HG02973 (cell line): Measurements from ENCODE around the gene RBM18.

Experiments used
- ATAC-seq: cut with Tn5 transposase; IDR thresholded peaks from one replicate; pipeline ENCODE4 v1.9.1; 2021; ENCODE audit warnings: moderate library complexity; ENCODE audit not compliant: unreplicated experiment

Gene RBM18

DNA sequence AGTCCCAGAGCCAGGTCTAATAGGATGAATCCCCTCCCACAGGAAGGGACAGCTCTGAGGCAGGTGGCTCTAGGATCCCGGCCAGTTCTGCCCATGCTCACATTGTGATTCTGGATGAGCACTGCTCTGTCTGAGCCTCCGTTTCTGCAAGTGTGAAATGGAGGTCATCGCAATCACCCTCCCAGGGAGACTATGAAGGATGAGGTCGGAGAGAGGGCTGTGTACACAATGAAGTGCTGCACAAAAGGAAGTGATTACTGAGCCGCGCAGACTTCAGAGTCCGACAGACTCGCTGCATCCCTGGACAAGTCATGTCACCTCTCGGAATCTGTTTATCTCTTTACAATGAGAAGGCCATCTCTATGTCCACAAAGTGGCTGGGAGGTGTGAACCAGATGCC is 57.5 kb downstream of the RBM18 start:
- ATAC-seq = no peak

- ATAC-seq = no peak
Observed at GRCh38 chr9:122206118-122207046, 58.3 kb downstream of the RBM18 start.

DNA sequence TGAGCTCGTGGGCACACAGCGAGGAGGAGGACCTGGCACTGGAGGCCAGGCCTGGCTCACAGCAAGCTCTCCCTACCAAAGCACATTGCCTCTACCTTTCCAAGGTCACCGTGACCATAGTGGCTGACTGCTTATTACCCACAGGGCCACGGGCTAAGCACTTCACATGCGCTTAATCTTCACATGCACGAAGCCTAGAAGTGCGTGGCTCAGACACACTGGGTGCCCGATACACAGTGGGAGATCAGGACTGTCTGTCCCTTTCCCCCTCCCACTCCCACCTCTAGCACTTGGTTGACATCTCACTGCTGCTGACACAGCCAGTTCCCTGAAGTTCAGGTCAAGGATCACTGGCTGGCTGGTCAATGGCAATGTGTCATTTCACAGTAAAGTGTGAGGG is 59.5 kb downstream of the RBM18 start:
- no peak for ATAC-seq

- no peak for ATAC-seq
Observed at GRCh38 chr9:122204491-122204890, 60.1 kb downstream of the RBM18 start.

DNA sequence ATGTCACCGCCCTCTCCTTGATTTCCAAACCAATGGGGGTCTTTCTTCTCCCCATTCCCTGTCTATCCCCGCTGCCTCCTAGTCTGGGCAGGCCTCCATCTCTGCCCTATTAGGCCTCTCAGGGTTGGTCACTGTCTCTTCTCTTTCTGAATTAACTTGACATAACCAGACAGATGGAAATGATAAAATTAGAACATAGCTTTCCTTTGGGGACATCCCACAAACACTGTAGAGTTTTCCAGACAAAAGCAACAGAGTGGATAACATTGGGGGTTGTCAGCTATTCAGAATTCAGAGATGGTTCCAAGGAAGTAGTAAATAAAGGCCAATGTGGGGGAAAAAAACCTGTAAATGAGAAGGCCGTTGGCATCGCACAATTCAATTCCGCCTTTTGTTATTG is 60.6 kb downstream of the RBM18 start:
- ATAC-seq = no peak

- no peak for ATAC-seq
Observed at GRCh38 chr9:122202111-122202510, 62.5 kb downstream of the RBM18 start.

GRCh38 chr9:122201641-122202040 is 63.0 kb downstream of the RBM18 start:
- no peak for ATAC-seq

DNA sequence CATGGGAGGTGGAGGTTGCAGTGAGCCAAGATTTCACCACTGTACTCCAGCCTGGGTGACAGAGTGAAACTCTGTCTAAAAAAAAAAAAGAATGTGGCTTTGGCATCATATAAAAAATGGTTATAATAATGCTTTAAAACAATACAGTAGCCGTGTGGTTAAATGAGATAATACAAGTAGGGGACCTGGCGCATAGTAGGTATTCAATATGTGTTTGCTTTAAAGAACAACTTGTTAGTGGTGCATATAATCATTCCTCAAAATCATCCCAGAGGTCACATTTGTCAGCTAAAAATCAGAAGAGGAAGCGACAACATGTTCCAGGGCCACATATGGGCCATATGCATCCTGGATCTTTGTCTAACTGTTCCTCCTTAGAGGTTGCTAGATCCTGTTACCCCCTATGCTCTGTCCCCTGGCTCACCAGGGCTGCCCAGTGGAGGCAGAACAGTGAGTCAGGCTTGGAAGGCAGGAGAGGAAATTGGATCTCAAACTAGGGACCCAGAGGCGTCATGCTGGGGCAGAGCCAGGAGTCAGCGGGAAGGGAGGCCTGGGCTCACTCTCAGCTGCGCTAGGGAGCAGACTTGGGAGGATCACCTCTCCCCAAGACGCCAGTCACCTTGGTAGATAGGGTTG is 63.6 kb downstream of the RBM18 start:
- ATAC-seq = no peak

- no peak for ATAC-seq
Observed at GRCh38 chr9:122197882-122198281, 66.8 kb downstream of the RBM18 start.

GRCh38 chr9:122197426-122197825 is 67.2 kb downstream of the RBM18 start:
- no peak for ATAC-seq

- ATAC-seq = no peak
Observed at GRCh38 chr9:122195875-122196274, 68.8 kb downstream of the RBM18 start.

DNA sequence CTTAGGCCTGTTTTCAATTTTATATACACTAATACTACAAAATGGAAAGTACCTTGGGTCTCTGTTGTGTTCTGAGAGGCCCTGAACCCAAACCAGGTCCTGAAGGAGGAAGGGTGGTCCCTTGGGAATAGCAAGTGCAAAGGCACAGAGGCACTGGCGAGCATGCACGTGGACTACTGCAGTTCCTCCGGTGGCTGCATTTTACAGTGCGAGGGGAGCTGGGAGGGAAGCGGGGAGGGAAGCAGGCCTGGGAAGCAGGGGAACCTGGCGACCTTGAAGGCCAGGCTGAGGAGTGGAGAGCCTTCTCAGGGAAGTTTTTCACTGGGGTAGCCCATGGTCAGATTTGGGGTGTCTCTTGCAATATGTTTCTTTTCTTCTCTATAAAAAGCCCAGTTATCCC is 71.0 kb downstream of the RBM18 start:
- ATAC-seq = no peak

GRCh38 chr9:122192914-122193525 is 71.6 kb downstream of the RBM18 start:
- ATAC-seq = no peak

GRCh38 chr9:122192261-122192875 is 72.3 kb downstream of the RBM18 start:
- no peak for ATAC-seq

- no peak for ATAC-seq
Observed at GRCh38 chr9:122191584-122191983, 73.1 kb downstream of the RBM18 start.

DNA sequence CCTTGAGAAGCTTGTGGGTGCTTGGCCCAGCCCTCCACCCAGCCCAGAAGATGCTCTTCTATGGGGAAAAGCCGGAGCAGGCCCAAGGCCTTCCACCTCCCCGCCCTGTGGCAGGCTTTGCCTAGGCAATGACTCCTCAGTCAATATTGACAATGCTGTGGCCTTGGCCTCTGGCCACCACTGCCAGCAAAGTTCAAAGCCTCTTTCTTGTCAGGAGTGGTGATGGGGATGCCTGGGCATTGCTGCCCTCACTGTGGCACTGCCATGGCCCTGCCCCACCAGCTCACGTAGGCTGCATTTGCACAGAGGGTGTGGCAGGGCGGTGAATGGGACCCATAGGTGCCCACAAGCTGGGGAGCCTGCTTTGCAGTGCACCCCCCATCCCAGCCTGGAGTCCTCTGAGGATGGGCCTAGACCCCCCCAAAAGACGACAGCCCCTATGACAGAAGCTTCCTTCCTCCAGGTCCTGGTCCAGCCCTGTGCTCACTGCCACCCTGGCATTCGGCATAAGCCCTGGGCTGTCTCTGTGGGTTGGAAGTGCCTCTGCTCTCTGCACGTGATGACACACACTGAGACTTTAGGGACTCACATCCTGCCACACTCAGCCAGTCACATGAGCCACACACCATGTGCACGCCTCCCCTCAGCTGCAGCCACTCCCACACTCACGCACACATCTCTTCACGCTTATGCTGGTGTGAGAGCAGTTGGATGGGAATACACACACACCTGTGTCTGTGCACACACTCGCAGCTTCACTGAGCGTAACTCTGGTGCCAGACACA is 73.9 kb downstream of the RBM18 start:
- ATAC-seq = no peak

DNA sequence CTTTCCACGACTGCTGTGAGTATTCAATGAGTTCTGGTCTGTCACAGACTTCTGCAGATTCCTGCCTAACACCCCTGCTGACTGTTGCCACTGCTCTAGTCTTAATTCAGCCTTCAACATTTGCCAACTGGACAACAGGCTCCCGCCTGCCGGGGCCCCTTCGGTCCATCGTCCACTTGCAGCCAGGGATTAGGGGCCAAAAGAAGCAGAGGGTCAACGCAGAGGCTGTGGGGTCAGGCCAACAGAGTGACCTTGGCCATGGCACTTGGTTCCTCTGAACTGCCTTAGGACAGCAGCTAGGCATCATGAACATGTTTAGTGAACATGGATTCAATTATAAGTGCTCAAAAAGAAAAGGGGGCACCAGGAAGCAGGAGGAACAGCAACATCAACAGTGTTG is 76.3 kb downstream of the RBM18 start:
- no peak for ATAC-seq
